HG03039 (cell line): ENCODE results near the gene CACYBP.
"Not testable (repeated sequence)": the region's sequence is repeated elsewhere in the genome, so short reads cannot be mapped to it uniquely, and the experiment has no call there.

ENCODE experiments used
- ATAC-seq: cut with Tn5 transposase; IDR thresholded peaks from one replicate; pipeline ENCODE4 v1.9.1; 2021; ENCODE audit warnings: mild to moderate bottlenecking, moderate library complexity; ENCODE audit not compliant: unreplicated experiment

CACYBP gene

GRCh38 chr1:175005085-175005783 lies 5.5 kb downstream of the CACYBP start:
- no peak for ATAC-seq

GRCh38 chr1:175009532-175009931 lies 9.8 kb downstream of the CACYBP start:
- ATAC-seq, result no peak

- no peak for ATAC-seq
Measured at GRCh38 chr1:175013445-175013844, 13.7 kb downstream of the CACYBP start.

- ATAC-seq, result no peak
Measured at GRCh38 chr1:175015243-175015642, 15.5 kb downstream of the CACYBP start.

DNA sequence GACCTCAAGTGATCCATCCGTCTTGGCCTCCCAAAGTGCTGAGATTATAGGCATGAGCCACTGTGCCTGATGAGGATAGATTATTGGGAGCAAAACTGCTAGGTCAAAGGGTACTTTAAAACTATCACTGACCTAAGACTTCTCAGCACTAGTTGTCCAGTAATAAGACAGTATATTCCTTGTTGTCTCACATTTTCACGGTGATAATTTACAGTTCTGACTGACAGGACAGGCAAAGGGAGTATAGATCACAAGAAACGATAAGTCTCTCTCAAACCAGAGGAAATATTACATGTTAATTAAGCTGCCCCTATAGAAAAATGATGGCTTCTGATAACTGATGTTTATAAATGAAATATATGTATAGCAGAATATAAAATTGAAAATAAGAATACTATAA lies 19.8 kb downstream of the CACYBP start:
- no peak for ATAC-seq

GRCh38 chr1:175023043-175023921 lies 23.5 kb downstream of the CACYBP start, which contains the start of gene MRPS14:
TSS of gene MRPS14 (minus strand) at chr1:175023425. CDS start at chr1:175023408, 17 bp downstream.
- ATAC-seq, result peak; percentile 86

DNA sequence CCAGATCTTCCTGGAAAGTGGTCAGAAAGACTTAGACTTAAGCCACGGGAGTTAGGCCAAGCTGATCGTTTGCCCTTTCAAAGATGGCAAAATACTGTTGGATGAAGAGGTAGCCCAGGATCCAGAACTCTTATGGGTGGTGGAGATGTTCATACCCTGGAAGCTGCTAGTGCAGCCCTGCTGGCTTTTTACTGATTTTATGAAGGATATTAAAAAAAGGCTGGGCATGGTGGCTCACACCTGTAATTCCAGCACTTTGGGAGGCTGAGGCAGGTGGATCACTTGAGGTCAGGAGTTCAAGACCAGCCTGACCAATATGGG lies 24.1 kb downstream of the CACYBP start:
- ATAC-seq, result peak; percentile 3

- ATAC-seq, result no peak
Measured at GRCh38 chr1:175024773-175025172, 25.0 kb downstream of the CACYBP start.

- ATAC-seq, result no peak
Measured at GRCh38 chr1:175033953-175034352, 34.2 kb downstream of the CACYBP start.

- ATAC-seq, result no peak
Measured at GRCh38 chr1:175034775-175035174, 35.0 kb downstream of the CACYBP start.

GRCh38 chr1:175035865-175036264 lies 36.1 kb downstream of the CACYBP start:
- no peak for ATAC-seq

DNA sequence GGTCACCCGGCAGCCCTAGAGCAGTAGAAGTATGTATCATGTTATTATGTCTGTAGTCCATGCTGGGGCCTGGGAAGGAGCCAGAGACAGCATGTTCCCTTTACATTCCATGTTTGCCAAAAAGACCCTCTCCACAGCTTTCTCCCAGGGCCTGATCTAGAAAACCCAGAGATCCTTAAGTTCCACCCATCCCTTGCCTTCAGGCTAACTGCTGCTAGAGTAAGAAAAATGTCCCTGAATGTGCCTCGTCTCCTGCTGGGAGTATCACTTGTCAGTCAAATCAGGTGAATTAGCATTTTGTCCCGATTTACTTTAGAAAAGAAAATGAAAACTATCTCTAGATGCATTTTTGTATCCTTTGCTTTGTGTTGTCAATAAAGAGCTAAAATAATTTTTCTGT lies 36.7 kb downstream of the CACYBP start:
- no peak for ATAC-seq

DNA sequence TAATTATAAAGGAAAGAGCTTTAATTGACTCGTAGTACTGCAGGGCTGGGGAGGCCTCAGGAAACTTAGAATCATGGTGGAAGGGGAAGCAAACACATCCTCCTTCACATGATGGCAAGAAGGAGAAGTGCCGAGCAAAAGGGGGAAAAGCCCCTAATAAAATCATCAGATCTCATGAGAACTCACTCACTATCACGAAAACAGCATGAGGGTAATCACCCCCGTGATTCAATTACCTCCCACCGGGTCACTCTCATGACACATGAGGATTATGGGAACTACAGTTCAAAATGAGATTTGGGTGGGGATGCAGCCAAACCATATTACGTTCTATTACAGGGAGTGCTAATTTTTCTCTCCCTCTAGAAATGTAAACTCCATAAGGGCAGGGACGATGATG lies 37.7 kb downstream of the CACYBP start:
- no peak for ATAC-seq

DNA sequence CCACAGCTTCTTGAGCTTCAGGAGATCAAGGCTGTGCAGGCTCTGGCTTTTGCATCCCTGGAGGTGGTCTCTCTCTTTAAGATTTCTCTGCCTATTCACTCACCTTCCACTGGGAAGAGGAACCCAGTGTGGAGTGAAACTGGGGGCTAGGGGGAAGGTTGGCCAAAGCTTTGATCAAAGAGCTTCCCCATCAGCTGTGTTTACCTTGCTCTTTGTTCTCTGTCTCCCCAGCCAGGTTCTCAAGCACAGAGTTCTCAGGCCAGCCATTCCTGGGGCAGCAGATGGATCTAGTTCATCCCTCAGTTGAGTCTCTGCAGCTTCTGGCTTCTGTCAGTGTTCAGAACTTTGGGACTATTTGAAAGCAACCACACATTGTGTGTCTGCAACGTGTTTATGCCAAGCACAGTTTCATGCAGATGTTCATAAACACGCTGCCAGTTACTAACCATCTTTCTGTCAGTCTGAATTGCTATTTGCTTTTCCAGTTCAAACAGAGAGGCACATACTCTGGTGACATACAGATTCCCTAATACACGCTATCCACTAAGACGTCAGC lies 40.7 kb downstream of the CACYBP start:
- ATAC-seq, result no peak

DNA sequence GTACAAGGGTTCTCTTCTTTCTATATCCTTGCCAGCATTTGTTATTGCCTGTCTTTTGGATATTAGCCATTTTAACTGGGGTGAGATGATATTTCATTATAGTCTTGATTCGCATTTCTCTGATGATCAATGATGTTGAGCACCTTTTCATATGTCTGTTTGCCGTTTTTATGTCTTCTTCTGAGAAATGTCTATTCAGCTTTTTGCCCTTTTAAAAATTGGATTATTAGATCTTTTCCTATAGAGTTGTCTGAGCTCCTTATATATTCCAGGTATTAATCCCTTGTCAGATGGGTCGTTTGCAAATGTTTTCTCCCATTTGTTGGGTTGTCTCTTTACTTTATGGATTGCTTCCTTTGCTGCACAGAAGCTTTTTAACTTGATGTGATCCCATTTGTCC lies 42.9 kb downstream of the CACYBP start:
- no peak for ATAC-seq

GRCh38 chr1:175043824-175044223 lies 44.1 kb downstream of the CACYBP start:
- ATAC-seq, result no peak

GRCh38 chr1:175044591-175044990 lies 44.8 kb downstream of the CACYBP start:
- ATAC-seq, result not testable (repeated sequence)

- ATAC-seq, result no peak
Measured at GRCh38 chr1:175045097-175045496, 45.4 kb downstream of the CACYBP start.

- ATAC-seq, result no peak
Measured at GRCh38 chr1:175045519-175045918, 45.8 kb downstream of the CACYBP start.

DNA sequence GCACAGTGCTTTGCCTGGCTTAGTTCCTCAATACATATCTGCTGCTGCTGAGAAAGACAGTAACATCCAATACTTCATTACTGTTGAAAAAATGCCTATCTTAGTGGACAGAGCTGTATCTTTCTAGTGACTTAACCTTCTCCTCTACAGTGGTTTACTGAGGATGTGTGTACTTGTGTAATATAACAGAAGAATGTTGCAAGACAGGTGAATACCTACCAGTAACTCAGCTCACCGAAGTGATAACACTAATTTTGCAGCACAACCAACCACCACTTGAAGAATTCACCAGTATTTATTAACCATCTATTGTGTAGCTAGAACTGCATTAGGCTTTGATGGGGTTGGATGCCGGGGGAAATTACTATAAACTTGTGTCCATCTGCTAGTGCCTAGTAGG lies 51.2 kb downstream of the CACYBP start:
- no peak for ATAC-seq

GRCh38 chr1:175054736-175055135 lies 55.0 kb downstream of the CACYBP start:
- no peak for ATAC-seq
